GM12892 (cell line): ENCODE results near the gene TRIM66.

Source experiments
- POLR2A ChIP-seq: IDR thresholded peaks from 2 replicates; pipeline ENCODE4 v1.6.1; 2011; ENCODE audit warnings: low read depth, low read length, control low read depth
- TAF1 ChIP-seq: IDR thresholded peaks from 2 replicates; pipeline ENCODE4 v1.6.1; 2011; ENCODE audit warnings: low read depth, mild to moderate bottlenecking, control low read depth, low read length, borderline replicate concordance

DNA sequence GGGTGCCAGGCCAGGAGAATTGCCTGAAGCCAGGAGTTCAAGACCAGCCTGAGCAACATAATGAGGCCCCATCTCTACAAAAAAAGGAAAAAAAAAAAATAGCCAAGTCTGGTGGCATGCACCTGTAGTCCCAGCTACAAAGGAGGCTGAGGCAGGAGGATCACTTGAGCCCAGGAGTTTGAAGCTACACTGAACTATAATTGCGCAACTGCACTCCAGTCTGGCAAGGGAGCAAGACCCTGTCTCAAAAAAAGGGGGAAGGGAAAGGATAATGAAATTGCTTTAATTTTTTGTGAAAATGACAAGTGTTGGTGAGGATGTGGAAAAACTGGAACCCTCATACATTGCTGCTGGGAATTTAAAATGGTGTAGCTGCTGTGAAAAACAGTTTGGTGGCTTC, 107.7 kb downstream of the TRIM66 start:
- no peak for TF ChIP-seq POLR2A
- no peak for TF ChIP-seq TAF1
